HG02973 (cell line): ENCODE measurements around the gene SCO1.
A peak's percentile ranks its signal among the peaks of the same experiment; 100 is the strongest.
"Not testable (repeated sequence)": the region's sequence is repeated elsewhere in the genome, so short reads cannot be mapped to it uniquely, and the experiment has no call there.

ENCODE experiments used
- ATAC-seq: cut with Tn5 transposase; IDR thresholded peaks from one replicate; pipeline ENCODE4 v1.9.1; 2021; ENCODE audit warnings: moderate library complexity; ENCODE audit not compliant: unreplicated experiment

SCO1 gene

DNA sequence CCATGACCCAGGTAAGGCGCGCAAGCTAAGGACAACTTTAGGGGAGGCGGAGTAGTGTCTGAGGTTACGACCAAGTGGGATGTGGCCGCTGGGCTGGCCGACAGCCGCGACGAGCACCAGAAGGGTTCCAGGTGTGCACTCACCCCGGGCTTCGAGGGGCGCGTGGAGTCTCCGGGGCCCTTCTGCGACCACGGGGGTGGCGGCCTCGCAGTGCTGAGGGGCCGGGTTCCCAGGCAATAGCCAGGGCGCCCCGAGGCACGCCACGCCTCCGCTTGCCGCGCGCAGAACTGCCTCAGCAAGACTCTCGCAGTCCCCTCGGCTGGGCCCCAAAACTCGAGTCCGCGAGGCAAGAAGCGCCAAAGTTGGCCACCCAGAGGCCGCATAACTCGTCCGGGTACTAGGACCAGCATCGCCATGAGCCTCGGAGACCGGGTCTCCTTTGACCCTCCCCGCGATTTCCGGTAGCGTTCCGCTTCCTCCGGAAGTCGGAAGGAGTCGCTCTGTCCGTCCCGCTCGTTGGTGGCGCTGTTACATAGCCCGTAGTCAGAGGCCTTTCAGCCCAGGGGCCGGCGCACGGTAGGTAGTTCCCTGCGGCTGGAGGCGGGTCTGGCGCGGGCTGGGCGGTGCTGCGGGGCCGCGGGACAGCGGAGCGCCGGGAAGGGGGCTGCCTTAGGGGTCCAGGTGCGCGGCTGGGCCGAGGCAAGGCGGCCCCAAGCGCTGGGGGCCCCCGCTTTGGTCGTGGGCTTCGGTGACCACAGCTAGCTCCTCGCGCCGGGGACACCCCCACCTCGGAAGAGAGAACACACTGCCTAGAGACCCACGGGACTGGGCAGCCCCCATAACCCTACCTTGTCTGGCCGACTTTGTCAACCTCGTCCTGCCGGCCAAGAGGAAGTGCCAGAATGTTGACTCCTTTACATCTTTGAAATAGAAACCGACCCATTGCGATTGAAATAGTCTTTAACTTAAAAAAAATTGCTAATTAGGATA lies at the start of gene SCO1, which contains the start of gene ADPRM:
Gene SCO1, minus strand, starts transcription at position 442 of the 990 bp plus-strand sequence. Its CDS starts 26 bp downstream, at position 416.
Gene ADPRM, plus strand, starts transcription at position 503 of the 990 bp plus-strand sequence. CDS start 7,333 bp downstream, outside the sequence.
- ATAC-seq: peak; percentile 96

DNA sequence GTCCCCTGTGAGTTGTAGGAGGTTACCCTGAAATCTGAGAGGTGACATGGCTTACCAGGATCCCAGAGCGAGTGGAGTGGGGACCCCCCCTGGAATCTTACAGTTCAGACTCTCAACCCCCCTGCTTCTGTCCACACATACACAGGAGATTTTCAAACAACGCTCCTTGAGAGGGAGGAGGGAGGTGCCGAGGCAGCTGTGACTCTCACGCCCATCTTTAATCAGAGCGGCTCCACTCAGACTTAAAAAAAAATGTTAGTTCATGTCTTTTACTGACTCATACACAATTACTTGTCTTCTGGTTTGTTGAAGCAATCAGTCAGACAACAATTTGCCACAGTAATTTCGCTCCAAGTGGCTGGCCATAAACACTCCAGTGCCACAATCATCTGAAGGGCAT lies 47.9 kb upstream of the SCO1 start:
- no peak for ATAC-seq

DNA sequence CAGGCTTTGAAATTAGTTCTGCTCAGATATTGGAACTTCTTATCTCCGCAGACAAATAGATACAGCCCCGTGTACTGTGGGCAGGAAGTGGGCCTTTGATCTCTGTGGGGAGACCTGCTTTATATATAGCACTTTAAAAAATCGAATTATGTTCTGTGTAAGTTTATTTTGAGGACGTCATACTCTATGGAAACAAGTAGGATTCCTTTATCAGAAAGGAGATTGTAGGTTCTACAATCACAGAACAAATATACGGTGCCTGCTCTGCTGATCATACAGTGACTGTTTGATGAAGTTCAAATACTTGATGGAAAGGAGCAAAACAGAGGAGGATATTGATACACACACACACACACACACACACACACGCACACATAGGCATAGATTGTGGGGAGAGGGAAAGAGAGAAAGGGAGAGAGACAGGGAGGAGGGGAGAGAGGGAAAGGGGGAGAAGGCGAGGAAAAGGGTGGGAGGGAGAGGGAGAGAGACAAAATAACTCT lies 47.2 kb upstream of the SCO1 start:
- ATAC-seq: no peak

DNA sequence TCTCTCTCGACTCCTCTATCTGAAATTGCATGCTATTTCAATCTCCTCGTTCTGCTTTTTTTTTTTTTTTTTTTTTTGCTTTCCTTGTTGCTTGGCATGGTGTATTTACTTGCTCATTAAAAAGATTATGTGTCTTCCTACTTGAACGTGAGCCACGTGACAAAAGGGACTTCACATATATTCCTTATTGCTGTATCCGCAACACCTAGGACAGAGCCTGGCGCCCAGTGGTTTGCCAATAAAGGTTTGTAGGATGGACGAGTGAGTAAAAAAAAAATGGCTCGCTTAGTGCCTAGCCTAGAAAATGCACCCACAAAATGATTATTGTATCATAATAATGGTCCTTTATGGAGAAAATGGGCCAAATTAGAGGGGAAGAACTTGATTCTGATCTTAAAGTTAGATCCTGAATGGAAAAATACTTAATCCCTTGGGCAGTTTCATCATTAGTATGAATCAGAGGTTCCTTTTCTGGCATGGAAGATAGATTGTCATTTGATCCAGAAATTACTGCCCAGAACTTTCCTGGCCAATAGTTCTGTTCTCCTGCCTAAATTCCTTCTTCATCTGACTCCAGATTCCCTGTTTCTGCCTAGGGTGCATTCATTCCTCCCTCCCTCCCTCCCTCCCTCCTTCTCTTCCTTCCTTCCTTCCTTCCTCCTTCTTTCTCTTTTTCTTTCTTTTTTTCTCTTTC lies 46.1 kb upstream of the SCO1 start:
- no peak for ATAC-seq

DNA sequence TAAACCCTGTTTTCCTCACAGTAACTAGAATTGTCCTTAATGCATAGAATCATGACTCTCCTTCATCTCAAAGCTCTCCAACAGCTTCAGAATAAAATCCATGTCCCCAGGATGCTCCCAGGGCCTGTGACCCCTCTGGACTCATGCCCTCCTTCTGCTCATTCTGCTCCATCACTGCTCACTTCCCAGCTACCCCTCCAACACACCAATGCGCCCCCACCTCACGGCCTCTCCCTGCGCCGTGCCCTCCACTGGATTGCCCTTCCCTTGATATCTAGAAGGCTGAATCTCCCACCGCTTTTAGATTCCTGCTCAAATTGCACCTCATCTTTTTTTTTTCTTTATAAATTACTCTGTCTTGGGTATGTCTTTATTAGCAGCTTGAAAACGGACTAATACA lies 45.1 kb upstream of the SCO1 start:
- no peak for ATAC-seq

DNA sequence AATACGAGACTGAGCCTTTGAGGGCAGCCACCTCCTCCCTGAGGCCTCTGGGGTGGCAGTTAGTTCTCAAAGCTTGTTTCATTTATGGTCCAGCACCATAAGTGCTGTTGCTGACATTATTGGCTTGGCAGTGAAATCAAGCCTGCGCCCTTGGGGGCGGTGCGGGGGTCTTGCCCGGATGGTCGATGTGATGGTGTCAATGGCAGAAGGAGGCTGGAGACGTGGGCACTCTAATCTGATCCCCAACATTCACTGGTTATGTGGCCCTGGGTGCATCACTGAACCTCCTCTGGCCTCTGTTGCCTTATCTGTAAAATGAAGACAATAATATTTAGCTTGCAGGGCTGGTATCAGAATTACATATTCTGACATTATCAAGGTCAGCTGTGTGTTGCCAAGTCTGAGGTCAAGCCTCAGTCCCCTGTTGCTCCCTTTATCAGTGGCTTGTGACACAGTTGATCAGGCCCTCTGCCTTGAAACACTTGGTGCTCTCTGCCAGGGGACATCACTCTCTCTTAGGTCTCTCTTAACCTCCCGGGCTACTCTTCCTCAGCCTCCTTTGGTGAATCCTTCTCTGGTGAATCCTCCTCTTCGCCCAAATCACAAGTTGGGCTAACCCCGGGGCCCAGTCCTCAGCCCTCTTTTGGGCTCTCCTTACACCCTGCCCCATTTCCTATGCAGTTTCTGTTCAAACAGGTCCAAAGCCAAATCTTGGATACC lies 44.2 kb upstream of the SCO1 start:
- no peak for ATAC-seq

DNA sequence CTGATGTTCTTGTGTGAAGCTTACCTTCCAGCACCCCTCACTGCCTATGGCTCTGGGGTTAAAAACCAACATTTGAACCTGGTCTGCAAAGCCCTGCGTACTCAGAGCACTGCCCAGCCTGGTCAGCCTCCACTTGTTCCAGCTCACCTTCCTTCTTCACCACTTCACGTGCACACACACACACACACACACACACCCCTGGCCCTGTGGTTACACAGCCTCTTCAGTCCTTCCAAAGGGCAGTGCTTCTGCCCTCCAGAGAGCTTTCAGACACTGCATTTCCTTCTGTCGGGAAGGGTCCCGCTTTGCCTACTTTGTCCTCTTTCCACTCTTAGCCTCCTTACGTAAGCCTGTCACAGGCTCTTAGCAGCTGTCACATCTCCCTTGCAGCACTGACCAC lies 42.1 kb upstream of the SCO1 start:
- ATAC-seq: no peak

DNA sequence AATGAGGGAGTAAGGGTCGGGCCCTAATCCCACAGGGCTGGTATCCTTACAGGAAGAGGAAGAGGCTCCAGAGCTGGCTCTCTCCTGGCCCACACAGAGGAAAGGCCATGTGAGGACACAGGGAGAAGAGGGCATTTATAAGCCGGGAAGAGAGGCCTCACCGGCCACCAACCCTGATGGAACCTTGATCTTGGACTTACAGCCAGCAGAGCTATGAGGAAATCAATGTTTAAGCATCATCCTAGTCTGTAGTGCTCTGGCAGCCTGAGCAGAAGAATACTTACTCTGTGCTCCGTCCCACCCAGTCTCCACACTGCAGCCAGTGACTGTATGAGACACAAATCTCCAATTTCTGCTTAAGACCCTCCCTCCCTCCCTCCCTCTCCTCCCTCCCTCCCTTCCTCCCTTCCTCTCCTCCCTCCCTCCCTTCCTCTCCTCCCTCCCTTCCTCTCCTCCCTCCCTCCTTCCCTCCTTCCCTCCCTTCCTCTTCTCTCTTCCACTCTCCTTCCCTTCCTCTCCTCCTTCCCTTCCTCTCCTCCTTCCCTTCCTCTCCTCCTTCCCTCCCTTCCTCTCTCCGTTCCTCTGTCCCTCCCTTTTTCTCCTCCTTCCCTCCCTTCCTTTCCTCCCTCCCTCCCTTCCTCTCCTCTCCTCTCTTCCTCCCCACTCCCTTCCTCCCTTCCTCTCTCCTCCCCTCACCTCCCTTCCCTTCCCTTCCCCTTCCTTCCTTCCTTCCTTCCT lies 41.4 kb upstream of the SCO1 start:
- no peak for ATAC-seq

DNA sequence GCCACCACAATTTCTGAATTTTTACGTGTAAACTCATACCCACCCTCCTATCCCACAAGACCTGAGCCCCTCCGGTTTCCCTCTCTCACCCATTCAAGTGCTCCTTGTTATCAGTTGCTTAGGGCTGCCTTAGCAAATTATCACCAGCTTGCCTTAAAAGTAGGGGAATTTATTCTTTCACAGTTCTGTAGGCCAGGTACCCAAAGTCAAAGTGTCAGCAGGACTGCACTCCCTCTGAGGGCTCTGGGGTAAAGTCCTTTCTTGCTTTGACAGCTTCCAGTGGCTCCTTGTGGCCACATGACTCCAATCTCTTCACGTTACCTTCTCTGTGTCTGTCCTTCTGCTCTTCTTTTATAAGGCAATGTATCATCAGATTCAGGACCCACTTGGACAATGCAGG lies 40.4 kb upstream of the SCO1 start:
- no peak for ATAC-seq

DNA sequence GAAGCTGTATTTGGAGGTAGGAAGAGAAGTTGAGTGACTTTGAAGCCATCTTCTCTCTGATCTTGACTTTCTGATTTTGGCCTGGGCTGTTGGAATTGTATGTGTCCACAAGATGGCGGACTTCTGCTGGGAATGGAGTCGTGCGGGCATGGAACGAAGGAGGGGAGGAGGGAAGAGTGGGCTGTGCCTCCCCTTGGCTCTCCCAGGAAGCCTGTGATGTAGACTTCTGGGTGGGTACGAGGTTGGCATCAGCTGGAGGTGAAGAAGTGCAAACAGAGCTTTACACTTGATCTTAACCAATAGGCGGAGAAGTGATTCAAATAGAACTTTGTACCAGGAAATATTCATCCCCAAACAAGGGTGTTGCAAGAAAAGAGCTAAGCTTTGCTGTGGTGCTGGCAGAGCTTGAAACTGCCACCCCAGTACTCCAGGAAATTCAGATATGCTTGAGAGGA lies 39.9 kb upstream of the SCO1 start:
- no peak for ATAC-seq

DNA sequence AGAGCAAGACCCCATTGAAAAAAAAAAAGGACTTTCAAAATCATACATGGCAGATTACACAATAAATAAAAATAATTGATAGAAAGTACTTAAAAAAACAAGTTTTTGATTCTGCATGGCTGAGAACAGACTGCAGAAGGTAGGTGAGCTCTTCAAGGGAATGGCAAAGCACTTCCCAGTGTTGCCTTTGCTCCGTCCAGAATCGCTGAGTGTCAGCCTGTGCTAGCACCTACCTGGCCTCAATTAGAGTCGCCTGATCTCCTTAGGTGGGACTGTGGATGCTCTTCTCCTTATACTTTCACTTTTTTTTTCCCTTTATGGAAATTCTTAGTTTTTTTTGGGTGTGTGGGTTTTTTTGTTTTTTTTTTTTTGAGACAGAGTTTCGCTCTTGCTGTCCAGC lies 38.5 kb upstream of the SCO1 start:
- no peak for ATAC-seq

DNA sequence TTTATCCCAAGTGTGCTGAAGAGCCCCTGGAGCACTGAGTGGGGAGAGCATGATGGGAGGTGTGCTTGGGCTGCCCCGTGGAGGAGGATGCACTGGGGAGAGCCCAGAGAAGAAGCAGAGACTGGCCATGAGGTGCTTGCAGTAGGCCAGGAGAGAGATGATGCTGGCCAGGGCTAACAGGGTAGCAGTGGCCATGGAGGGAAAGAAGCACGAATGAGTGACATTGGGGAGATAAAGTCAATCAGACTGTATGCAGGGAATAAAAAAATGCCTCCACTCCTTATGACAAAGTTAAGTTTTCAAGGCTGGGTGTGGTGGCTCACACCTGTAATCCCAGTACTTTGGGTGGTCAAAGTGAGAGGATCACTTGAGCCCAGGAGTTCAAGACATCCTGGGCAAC lies 37.9 kb upstream of the SCO1 start:
- ATAC-seq: no peak

DNA sequence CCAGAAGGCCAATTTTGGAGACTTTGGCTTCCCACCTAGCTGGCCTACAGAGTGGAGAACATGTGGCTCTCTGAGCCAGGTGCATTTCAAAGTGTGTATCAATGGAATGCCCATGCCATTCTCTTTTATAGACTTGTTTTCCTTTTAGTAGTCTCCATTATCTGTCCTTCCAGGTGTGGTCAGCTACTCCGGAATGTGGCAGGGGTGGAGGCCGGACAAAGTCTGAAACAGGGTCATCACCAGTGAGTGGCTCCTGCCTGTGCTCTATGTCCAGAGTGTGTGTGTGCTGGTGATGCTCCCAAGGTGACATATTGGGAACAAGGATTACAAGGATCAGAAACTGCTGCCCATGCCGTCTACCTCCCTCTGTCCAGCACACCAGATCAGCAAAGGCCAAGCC lies 36.3 kb upstream of the SCO1 start:
- ATAC-seq: no peak

DNA sequence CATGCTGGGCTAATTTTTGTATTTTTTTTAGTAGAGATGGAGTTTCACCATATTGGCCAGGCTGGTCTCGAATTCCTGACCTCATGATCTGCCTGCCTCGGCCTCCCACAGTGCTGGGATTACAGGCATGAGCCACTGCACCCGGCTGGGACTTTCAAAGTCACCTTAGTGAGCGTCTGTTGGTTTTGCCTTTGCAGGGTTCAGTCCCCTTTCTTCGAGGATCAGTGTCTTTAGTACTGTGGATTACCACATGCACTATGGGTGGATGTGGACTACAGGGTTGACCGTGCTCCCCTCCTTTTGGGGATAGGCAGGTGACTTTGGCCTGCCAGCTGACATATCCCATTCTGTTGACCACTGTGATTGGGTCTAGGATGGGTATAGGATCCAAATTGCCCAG lies 34.8 kb upstream of the SCO1 start:
- not testable (repeated sequence) for ATAC-seq

DNA sequence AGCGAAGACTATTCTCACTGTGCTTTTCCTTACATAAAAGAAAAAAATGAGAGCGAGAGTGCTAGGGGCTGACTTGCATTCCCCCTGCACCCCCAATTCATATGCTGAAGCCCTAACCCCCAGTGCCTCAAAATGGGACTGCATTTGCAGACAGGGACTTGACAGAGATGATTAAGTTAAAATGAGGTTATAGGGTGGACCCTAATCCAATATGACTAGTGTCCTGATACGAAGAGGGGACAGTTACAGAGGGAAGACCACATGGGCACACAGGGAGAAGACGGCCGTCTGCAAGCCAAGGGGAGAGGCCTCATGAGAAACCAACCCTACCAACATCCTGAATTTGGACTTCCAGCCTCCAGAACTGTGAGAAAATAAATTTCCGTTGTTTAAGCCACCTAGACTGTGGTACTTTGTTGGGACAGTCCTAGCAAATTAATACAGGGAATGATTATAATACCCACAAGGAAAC lies 34.1 kb upstream of the SCO1 start:
- ATAC-seq: no peak

DNA sequence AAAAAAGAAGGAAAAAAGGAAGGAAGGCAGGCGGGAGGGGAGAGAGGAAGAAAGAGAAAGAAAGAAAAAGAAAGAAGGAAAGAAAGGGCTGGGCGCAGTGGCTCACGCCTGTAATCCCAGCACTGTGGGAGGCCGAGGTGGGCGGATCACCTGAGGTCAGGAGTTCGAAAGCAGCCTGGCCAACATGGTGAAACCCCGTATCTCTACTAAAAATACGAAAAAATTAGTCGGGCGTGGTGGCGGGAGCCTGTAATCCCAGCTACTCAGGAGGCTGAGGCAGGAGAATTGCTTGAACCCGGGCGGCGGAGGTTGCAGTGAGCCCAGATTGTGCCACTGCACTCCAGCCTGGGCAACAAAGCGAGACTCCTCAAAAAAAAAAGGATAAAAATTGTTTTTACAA lies 32.9 kb upstream of the SCO1 start:
- not testable (repeated sequence) for ATAC-seq

DNA sequence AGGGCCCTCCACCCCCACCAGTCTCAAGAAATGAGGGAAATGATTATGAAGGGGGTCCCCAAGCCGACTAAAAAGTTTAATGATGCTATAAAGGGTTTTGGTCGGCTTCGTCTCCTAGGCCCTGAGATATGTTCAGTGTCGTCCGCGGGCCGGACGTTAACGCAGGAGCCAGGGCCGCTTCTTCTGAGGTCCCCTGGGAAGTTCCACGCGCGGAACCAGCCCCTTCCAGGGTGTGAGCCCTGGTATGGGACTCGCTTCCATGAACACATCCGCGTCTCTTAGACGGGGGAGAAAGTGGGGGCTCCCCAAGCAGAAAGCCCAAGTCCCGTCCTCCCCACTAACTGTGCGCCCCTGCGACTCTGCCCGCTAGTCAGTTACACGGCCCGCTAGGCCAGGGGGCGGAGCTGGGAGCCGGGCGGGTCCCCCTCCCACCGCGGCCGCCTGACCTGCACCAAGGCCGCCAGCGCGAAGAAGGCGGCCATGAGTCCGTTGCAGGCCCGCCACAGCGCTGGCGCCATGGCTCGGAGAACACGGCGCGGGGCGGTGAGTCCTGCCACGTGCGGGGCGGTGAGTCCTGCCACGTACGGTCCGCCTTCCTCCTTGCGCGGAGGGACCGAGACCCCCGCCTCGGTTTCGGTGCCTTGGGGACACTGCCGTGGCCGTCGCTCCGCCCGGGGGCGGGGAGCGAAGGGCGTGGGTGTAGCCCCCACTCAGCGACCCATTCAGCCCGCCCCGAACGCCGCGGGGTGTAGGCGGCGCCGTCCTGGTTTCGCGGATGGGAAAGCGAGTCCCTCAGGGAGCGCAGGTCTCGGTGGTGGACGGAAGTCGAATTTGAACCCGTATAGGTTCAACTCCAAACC lies 32.2 kb upstream of the SCO1 start, which contains the start of gene TMEM220:
Gene TMEM220, minus strand, starts transcription at position 690 of the 860 bp plus-strand sequence. Its CDS starts 172 bp downstream, at position 518.
- ATAC-seq: peak; percentile 69

DNA sequence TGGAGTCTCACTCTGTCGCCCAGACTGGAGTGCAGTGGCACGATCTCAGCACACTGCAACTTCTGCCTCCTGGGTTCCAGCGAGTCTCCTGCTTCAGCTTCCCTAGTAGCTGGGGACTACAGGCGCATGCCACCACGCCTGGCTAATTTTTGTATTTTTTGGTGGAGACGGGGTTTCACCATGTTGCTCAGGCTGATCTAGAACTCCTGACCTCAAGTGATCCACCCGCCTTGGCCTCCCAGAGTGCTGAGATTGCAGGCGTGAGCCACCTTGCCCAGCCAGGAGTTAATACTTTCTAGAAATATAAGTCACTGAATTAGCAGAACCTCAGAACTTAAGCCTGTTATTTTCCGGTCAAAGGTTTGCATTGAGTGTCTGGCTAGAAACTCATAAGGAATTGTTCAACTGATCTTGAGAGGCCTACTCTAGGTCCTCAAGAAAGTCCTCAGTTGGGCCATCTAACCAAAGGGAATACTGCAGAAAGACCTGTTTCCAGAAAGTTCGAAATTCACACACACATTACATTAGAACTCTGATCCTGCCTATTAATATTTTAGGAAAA lies 31.1 kb upstream of the SCO1 start:
- ATAC-seq: no peak

DNA sequence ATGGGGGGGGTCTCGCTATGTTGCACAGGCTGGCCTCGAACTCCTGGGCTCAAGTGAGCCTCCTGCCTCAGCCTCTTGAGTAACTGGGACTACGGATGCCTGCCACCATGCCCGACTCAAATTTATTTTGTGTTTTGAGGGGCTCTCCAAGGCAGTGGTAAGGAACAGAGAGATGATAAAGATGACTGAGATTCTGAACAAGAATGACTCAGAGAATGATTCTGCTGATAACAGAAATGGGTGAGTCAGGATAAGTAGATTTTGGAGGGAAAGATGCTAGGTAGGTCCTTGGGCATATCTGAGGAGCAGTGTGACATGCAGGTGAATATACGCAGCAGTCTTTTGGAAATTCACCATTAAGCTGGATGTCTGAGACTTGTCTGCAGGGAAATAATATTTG lies 29.9 kb upstream of the SCO1 start:
- ATAC-seq: no peak
